ACC112 (cell line): ENCODE data around the gene NT5C2.
"Not testable (repeated sequence)": the region's sequence is repeated elsewhere in the genome, so short reads cannot be mapped to it uniquely, and the experiment has no call there.

ENCODE experiments used
- H2AFZ ChIP-seq: fragments of 200-600 bp; sonication (generic); one replicate; pipeline ENCODE4 v1.6.0; 2017; ENCODE audit warnings: antibody characterized with exemption, low read length; ENCODE audit not compliant: unreplicated experiment
- H3K27ac ChIP-seq: fragments of 200-600 bp; sonication (generic); 2 replicates; pipeline ENCODE4 v1.5.1; 2014; ENCODE audit warnings: low read depth, mild to moderate bottlenecking, antibody characterized with exemption, low read length, moderate library complexity
- H3K27me3 ChIP-seq: fragments of 200-600 bp; sonication (generic); 2 replicates; pipeline ENCODE4 v1.6.1; 2014; ENCODE audit warnings: mild to moderate bottlenecking, antibody characterized with exemption, low read length, moderate library complexity, mixed read lengths; ENCODE audit not compliant: insufficient read depth
- H3K36me3 ChIP-seq: fragments of 200-600 bp; sonication (generic); 2 replicates; pipeline ENCODE4 v1.6.1; 2016; ENCODE audit warnings: mild to moderate bottlenecking, antibody characterized with exemption, low read length, moderate library complexity, mixed read lengths; ENCODE audit not compliant: insufficient read depth
- H3K4me1 ChIP-seq: fragments of 200-600 bp; sonication (generic); one replicate; pipeline ENCODE4 v1.6.1; 2016; ENCODE audit warnings: low read length, mixed read lengths; ENCODE audit not compliant: insufficient read depth, unreplicated experiment, control insufficient read depth
- H3K4me3 ChIP-seq: fragments of 200-600 bp; sonication (generic); 2 replicates; pipeline ENCODE4 v1.5.1; 2014; ENCODE audit warnings: mild to moderate bottlenecking, low read depth, low read length
- H3K79me2 ChIP-seq: fragments of 200-600 bp; sonication (generic); one replicate; pipeline ENCODE4 v1.6.0; 2016; ENCODE audit warnings: low read length; ENCODE audit not compliant: control insufficient read depth, unreplicated experiment, insufficient read depth

Gene NT5C2

GRCh38 chr10:103077491-103078308 is 115.4 kb downstream of the NT5C2 start:
- H3K79me2 ChIP-seq = no peaks in the 10 kb centered on the region
- H3K36me3 ChIP-seq = no peaks in the 10 kb centered on the region
- no peak overlapping the region for H2AFZ ChIP-seq
- H3K4me1 ChIP-seq = no peaks in the 10 kb centered on the region
- H3K27me3 ChIP-seq = no peaks in the 10 kb centered on the region
- no peak overlapping the region for H3K27ac ChIP-seq
- H3K4me3 ChIP-seq = no peak overlapping the region

- no peaks in the 10 kb centered on the region for H3K36me3 ChIP-seq
- H3K79me2 ChIP-seq = no peaks in the 10 kb centered on the region
- H3K27ac ChIP-seq = no peak overlapping the region
- H3K4me3 ChIP-seq = no peak overlapping the region
- H3K27me3 ChIP-seq = no peaks in the 10 kb centered on the region
- H2AFZ ChIP-seq = no peak overlapping the region
- H3K4me1 ChIP-seq = no peaks in the 10 kb centered on the region
Observed at GRCh38 chr10:103077020-103077419, 116.1 kb downstream of the NT5C2 start.

GRCh38 chr10:103072891-103073290 is 120.2 kb downstream of the NT5C2 start:
- Histone ChIP-seq H3K27me3 (no peaks in the 10 kb centered on the region), H2AFZ (no peak overlapping the region), H3K4me1 (peaks cover 1% of the 10 kb centered on the region), H3K36me3 (no peaks in the 10 kb centered on the region), H3K4me3 (no peak overlapping the region), H3K79me2 (no peaks in the 10 kb centered on the region), H3K27ac (no peak overlapping the region)

- H3K36me3 ChIP-seq = no peaks in the 10 kb centered on the region
- H3K27ac ChIP-seq = no peak overlapping the region
- no peaks in the 10 kb centered on the region for H3K27me3 ChIP-seq
- no peak overlapping the region for H2AFZ ChIP-seq
- H3K4me1 ChIP-seq = peaks cover 3% of the 10 kb centered on the region
- H3K4me3 ChIP-seq = no peak overlapping the region
- H3K79me2 ChIP-seq = no peaks in the 10 kb centered on the region
Observed at GRCh38 chr10:103072276-103072675, 120.8 kb downstream of the NT5C2 start.

- Histone ChIP-seq H2AFZ (no peak overlapping the region), H3K4me1 (peaks cover 3% of the 10 kb centered on the region), H3K27ac (no peak overlapping the region), H3K27me3 (no peaks in the 10 kb centered on the region), H3K4me3 (no peak overlapping the region), H3K36me3 (no peaks in the 10 kb centered on the region), H3K79me2 (no peaks in the 10 kb centered on the region)
Observed at GRCh38 chr10:103069453-103070331, 123.4 kb downstream of the NT5C2 start.

- no peak overlapping the region for H2AFZ ChIP-seq
- H3K79me2 ChIP-seq = no peaks in the 10 kb centered on the region
- no peaks in the 10 kb centered on the region for H3K27me3 ChIP-seq
- H3K4me1 ChIP-seq = peaks cover 3% of the 10 kb centered on the region
- no peak overlapping the region for H3K27ac ChIP-seq
- no peaks in the 10 kb centered on the region for H3K36me3 ChIP-seq
- no peak overlapping the region for H3K4me3 ChIP-seq
Observed at GRCh38 chr10:103067956-103068355, 125.1 kb downstream of the NT5C2 start.

GRCh38 chr10:103067484-103067883 is 125.6 kb downstream of the NT5C2 start:
- H3K4me1 ChIP-seq = peaks cover 3% of the 10 kb centered on the region
- no peak overlapping the region for H3K27ac ChIP-seq
- no peaks in the 10 kb centered on the region for H3K79me2 ChIP-seq
- no peaks in the 10 kb centered on the region for H3K36me3 ChIP-seq
- H2AFZ ChIP-seq = no peak overlapping the region
- H3K27me3 ChIP-seq = no peaks in the 10 kb centered on the region
- H3K4me3 ChIP-seq = no peak overlapping the region

- not testable (repeated sequence) for H3K4me1 ChIP-seq, H3K4me3 ChIP-seq, H3K36me3 ChIP-seq, H3K27me3 ChIP-seq, H3K79me2 ChIP-seq, H3K27ac ChIP-seq, H2AFZ ChIP-seq
Observed at GRCh38 chr10:103067099-103067477, 126.0 kb downstream of the NT5C2 start.

GRCh38 chr10:103066141-103067098 is 126.7 kb downstream of the NT5C2 start:
- Histone ChIP-seq H3K27ac (no peak overlapping the region), H2AFZ (no peak overlapping the region), H3K79me2 (no peaks in the 10 kb centered on the region), H3K4me1 (peaks cover 3% of the 10 kb centered on the region), H3K27me3 (no peaks in the 10 kb centered on the region), H3K36me3 (no peaks in the 10 kb centered on the region), H3K4me3 (no peak overlapping the region)

GRCh38 chr10:103064956-103065355 is 128.1 kb downstream of the NT5C2 start:
- no peak overlapping the region for H3K27ac ChIP-seq
- H3K4me1 ChIP-seq = peaks cover 3% of the 10 kb centered on the region
- H3K27me3 ChIP-seq = no peaks in the 10 kb centered on the region
- no peaks in the 10 kb centered on the region for H3K36me3 ChIP-seq
- no peak overlapping the region for H2AFZ ChIP-seq
- no peaks in the 10 kb centered on the region for H3K79me2 ChIP-seq
- no peak overlapping the region for H3K4me3 ChIP-seq
